HG02970 (cell line): ENCODE data around the gene SLIT3.

Source experiments
- ATAC-seq: cut with Tn5 transposase; IDR thresholded peaks from one replicate; pipeline ENCODE4 v1.9.1; 2021; ENCODE audit warnings: mild to moderate bottlenecking, moderate library complexity, moderate number of reproducible peaks; ENCODE audit not compliant: unreplicated experiment, low FRiP score

Gene SLIT3

GRCh38 chr5:168707716-168708695, 592.9 kb downstream of the SLIT3 start:
- ATAC-seq = no peak

- no peak for ATAC-seq
These were observed 594.3 kb downstream of the SLIT3 start for GRCh38 chr5:168706655-168707069.

- ATAC-seq = no peak
These were observed 595.6 kb downstream of the SLIT3 start for GRCh38 chr5:168705321-168705720.

GRCh38 chr5:168702511-168702910, 598.4 kb downstream of the SLIT3 start:
- no peak for ATAC-seq

GRCh38 chr5:168701641-168702040, 599.3 kb downstream of the SLIT3 start:
- ATAC-seq = no peak

- no peak for ATAC-seq
These were observed 601.9 kb downstream of the SLIT3 start for GRCh38 chr5:168699002-168699401.

- no peak for ATAC-seq
These were observed 603.8 kb downstream of the SLIT3 start for GRCh38 chr5:168697034-168697720.

GRCh38 chr5:168696611-168697010, 604.3 kb downstream of the SLIT3 start:
- no peak for ATAC-seq

GRCh38 chr5:168695301-168695835, 605.6 kb downstream of the SLIT3 start:
- ATAC-seq = no peak

GRCh38 chr5:168694289-168694688, 606.6 kb downstream of the SLIT3 start:
- ATAC-seq = no peak

GRCh38 chr5:168693883-168694282, 607.1 kb downstream of the SLIT3 start:
- no peak for ATAC-seq

- ATAC-seq = no peak
These were observed 607.6 kb downstream of the SLIT3 start for GRCh38 chr5:168693297-168693696.

GRCh38 chr5:168691891-168692290, 609.0 kb downstream of the SLIT3 start:
- no peak for ATAC-seq

GRCh38 chr5:168689260-168689659, 611.7 kb downstream of the SLIT3 start:
- ATAC-seq = no peak

GRCh38 chr5:168686837-168687236, 614.1 kb downstream of the SLIT3 start:
- no peak for ATAC-seq

GRCh38 chr5:168685566-168685965, 615.4 kb downstream of the SLIT3 start:
- no peak for ATAC-seq

- ATAC-seq = no peak
These were observed 617.0 kb downstream of the SLIT3 start for GRCh38 chr5:168683927-168684295.

GRCh38 chr5:168683247-168683926, 617.6 kb downstream of the SLIT3 start:
- ATAC-seq = no peak

GRCh38 chr5:168681556-168682183, 619.3 kb downstream of the SLIT3 start:
- ATAC-seq = no peak

- no peak for ATAC-seq
These were observed 620.5 kb downstream of the SLIT3 start for GRCh38 chr5:168680395-168680794.
